Epithelial cell of proximal tubule (primary cell): ENCODE results near the gene THRAP3. TPM values are rescaled to one million over a fixed set of nuclear protein-coding genes. Genes with fewer than 3 reads are reported as not detected.
A peak's percentile ranks its signal among the peaks of the same experiment; 100 is the strongest.
"Not testable (repeated sequence)": the region's sequence is repeated elsewhere in the genome, so short reads cannot be mapped to it uniquely, and the experiment has no call there.

Source experiments
- DNase-seq: peaks from one replicate; pipeline ENCODE4 v3.0.0-alpha.2; 2011; ENCODE audit warnings: low read depth
- H3K4me3 ChIP-seq: 2 replicates; pipeline ENCODE4 v1.5.1; 2011; ENCODE audit warnings: low read depth, mild to moderate bottlenecking, low read length
- CTCF ChIP-seq: conservative IDR thresholded peaks from 2 replicates; pipeline ENCODE4 v1.5.1; 2012; ENCODE audit warnings: low read depth, mild to moderate bottlenecking, low read length
- total RNA-seq: library from RNA; depleted of rRNA; stranded (reverse); fragments of >200 nt; gene quantifications from 2 replicates; pipeline ENCODE4 v1.2.3, GENCODE V29; 2015

The THRAP3 gene
- total RNA-seq, 1 donor from 2014 or later, result 62.9 TPM

- no peak for DNase-seq
- no peak for TF ChIP-seq CTCF
- no peak overlapping the region for H3K4me3 ChIP-seq
Observed at GRCh38 chr1:36178471-36179219, 45.6 kb upstream of the THRAP3 start.

DNA sequence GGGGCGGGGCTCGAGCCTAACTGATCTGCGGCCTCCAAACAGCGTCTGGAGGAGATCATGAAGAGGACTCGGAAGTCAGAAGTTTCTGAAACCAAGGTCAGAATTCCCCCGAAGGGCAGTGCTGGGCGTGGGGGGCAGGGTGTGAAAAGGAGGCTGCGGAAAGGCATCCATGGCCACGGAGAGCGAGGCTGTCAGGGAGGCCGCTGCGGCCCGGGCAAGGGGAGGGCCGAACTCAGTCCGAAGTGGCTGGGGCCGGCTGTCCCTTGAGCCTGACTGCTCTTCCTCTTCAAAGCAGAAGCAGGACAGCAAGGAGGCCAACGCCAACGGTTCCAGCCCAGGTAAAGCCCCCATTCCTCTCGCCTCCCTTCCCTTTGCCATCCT lies 45.0 kb upstream of the THRAP3 start:
- TF ChIP-seq CTCF, result no peak
- no peak overlapping the region for H3K4me3 ChIP-seq
- DNase-seq, result no peak

GRCh38 chr1:36182734-36183133 lies 41.5 kb upstream of the THRAP3 start:
- TF ChIP-seq CTCF, result no peak
- DNase-seq, result no peak
- H3K4me3 ChIP-seq, result no peak overlapping the region

GRCh38 chr1:36183309-36183856 lies 40.9 kb upstream of the THRAP3 start:
- no peak overlapping the region for H3K4me3 ChIP-seq
- DNase-seq, result no peak
- TF ChIP-seq CTCF, result no peak

DNA sequence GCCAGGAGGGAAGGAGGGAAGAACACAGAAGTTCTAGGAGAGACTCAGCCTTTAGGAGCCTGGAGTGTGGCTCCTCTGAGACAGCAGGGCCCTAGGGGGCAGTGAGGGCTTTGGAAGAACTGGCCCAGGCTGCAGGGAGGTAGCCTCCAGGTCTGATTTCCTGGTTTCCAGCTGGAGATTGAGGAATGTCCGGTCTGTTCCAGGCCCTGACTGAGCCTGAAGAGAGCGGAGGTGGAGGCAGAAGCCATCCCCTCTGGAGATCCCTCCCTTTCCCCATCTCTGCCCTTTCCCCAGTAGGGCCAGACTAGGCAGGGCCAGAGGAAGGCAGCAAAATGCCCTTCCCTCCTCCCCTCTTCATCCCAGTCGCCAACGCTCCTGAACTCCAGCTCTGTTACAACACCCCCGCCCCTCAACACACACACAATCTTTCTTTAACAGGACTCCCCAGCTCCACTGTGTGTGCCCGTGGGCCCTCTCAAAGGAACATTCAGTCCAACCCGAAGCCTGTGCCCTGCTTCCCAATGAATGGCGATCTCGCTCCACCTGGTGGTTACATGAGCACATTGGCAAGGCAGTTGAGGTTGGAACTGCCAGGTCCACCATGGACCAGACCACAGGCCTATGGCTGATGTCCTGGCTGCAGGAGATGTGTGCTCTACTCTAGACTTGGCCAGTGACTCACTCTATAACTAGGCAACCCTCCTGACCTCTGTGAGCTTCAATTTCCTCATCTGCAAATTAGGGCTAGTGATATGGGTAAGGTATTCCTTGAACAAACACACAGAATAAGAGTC lies 36.2 kb upstream of the THRAP3 start:
- no peak overlapping the region for H3K4me3 ChIP-seq
- DNase-seq, result peak; percentile 37
- TF ChIP-seq CTCF, result peak; percentile 89

GRCh38 chr1:36196805-36197204 lies 27.4 kb upstream of the THRAP3 start:
- not testable (repeated sequence) for DNase-seq, H3K4me3 ChIP-seq

DNA sequence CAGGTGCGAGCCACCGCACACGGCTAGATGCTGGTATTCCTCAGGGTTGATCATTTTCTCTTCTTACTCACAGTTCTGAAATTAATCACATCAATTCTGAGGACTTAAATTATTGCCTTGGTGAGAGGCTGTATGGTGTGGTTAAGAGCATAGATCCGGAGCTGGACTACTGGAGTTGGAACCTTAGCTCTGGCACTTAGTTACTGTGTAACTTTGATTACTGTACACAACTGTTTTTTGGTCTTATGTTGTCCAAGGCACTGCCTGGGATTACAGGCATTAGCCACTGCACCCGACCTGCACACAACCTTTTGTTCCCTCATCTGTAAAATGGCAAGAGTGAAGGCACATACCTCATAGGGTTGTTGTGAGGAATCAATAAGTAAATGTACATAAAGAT lies 25.6 kb upstream of the THRAP3 start:
- no peak for DNase-seq
- TF ChIP-seq CTCF, result no peak
- H3K4me3 ChIP-seq, result no peak overlapping the region
